Upper lobe of right lung (tissue), 1 donor: ENCODE results near the gene DPP6. TPM values are rescaled to one million over a fixed set of nuclear protein-coding genes. Genes with fewer than 3 reads are reported as not detected.

Source experiments
- ATAC-seq: fragments of 200-7000 bp; cut with Tn5 transposase; one replicate; pipeline ENCODE4 v1.9.1; 2020; ENCODE audit warnings: mild to moderate bottlenecking, moderate library complexity
- DNase-seq: peaks from one replicate; pipeline ENCODE4 v3.0.0-alpha.2; 2020
- H3K27ac ChIP-seq: fragments of 200-600 bp; one replicate; pipeline ENCODE4 v1.8.0; 2022
- H3K27me3 ChIP-seq: fragments of 200-600 bp; one replicate; pipeline ENCODE4 v1.8.0; 2022; ENCODE audit warnings: mild to moderate bottlenecking
- H3K36me3 ChIP-seq: fragments of 200-600 bp; one replicate; pipeline ENCODE4 v1.8.0; 2022
- H3K4me1 ChIP-seq: fragments of 200-600 bp; one replicate; pipeline ENCODE4 v1.8.0; 2022
- H3K4me3 ChIP-seq: fragments of 200-600 bp; one replicate; pipeline ENCODE4 v1.8.0; 2022; ENCODE audit warnings: mild to moderate bottlenecking
- H3K9me3 ChIP-seq: fragments of 200-600 bp; one replicate; pipeline ENCODE4 v1.8.0; 2022
- CTCF ChIP-seq: fragments of 200-600 bp; IDR thresholded peaks from one replicate; pipeline ENCODE4 v1.8.0; 2022; ENCODE audit warnings: antibody characterized with exemption
- intact Hi-C: fragments of 100-400 bp; cut with DNase I; formaldehyde crosslinking; loops from one replicate; pipeline ENCODE4 v1.11.0; 2022
- total RNA-seq: library from RNA; stranded (reverse); fragmentation: NEBNext Ultra II Directional; extraction: Animal tissue kit (Norgen Biotek cat#: 25700); gene quantifications from one replicate; pipeline ENCODE4 v1.2.1, GENCODE V29; 2021
- donor health status: DM: no; HTN: yes; CAD: no; lungs with severe emphysema.

DPP6 gene
- total RNA-seq, 1 donor from 2014 or later, result 1.6 TPM

- ATAC-seq, result no peak
- no peak overlapping the region for H3K4me3 ChIP-seq
- no peaks in the 10 kb centered on the region for H3K27me3 ChIP-seq
- TF ChIP-seq CTCF, result no peak
- no peaks in the 10 kb centered on the region for H3K4me1 ChIP-seq
- no peaks in the 10 kb centered on the region for H3K36me3 ChIP-seq
- no peak for DNase-seq
- no peak overlapping the region for H3K27ac ChIP-seq
- intact Hi-C loops, result no loop called here
- no peaks in the 10 kb centered on the region for H3K9me3 ChIP-seq
Measured at GRCh38 chr7:154877031-154877430, 824.8 kb downstream of the DPP6 start.

- intact Hi-C loops, result no loop called here
- ATAC-seq (peak; percentile 50), DNase-seq (no peak)
- no peak overlapping the region for H3K27ac ChIP-seq
- no peaks in the 10 kb centered on the region for H3K9me3 ChIP-seq
- H3K4me1 ChIP-seq, result no peaks in the 10 kb centered on the region
- no peaks in the 10 kb centered on the region for H3K27me3 ChIP-seq
- no peaks in the 10 kb centered on the region for H3K36me3 ChIP-seq
- no peak overlapping the region for H3K4me3 ChIP-seq
- TF ChIP-seq CTCF, result no peak
Measured at GRCh38 chr7:154879629-154880028, 827.4 kb downstream of the DPP6 start.

- no peaks in the 10 kb centered on the region for H3K27me3 ChIP-seq
- no peak for TF ChIP-seq CTCF
- no peak overlapping the region for H3K27ac ChIP-seq
- H3K36me3 ChIP-seq, result no peaks in the 10 kb centered on the region
- intact Hi-C loops, result no loop called here
- DNase-seq (no peak), ATAC-seq (no peak)
- H3K9me3 ChIP-seq, result no peaks in the 10 kb centered on the region
- H3K4me1 ChIP-seq, result no peaks in the 10 kb centered on the region
- H3K4me3 ChIP-seq, result no peak overlapping the region
Measured at GRCh38 chr7:154880513-154880912, 828.3 kb downstream of the DPP6 start.

- intact Hi-C loops, result no loop called here
- Histone ChIP-seq H3K27me3 (no peaks in the 10 kb centered on the region), H3K36me3 (no peaks in the 10 kb centered on the region), H3K27ac (no peak overlapping the region), H3K4me3 (no peak overlapping the region), H3K9me3 (no peaks in the 10 kb centered on the region), H3K4me1 (no peaks in the 10 kb centered on the region)
- ATAC-seq (no peak), DNase-seq (no peak)
- no peak for TF ChIP-seq CTCF
Measured at GRCh38 chr7:154881026-154881425, 828.8 kb downstream of the DPP6 start.

GRCh38 chr7:154881526-154881925 is 829.3 kb downstream of the DPP6 start:
- ATAC-seq, result no peak
- H3K4me1 ChIP-seq, result no peaks in the 10 kb centered on the region
- no peak overlapping the region for H3K4me3 ChIP-seq
- TF ChIP-seq CTCF, result no peak
- intact Hi-C loops, result no loop called here
- no peaks in the 10 kb centered on the region for H3K36me3 ChIP-seq
- no peaks in the 10 kb centered on the region for H3K9me3 ChIP-seq
- no peak overlapping the region for H3K27ac ChIP-seq
- no peak for DNase-seq
- H3K27me3 ChIP-seq, result no peaks in the 10 kb centered on the region

- Histone ChIP-seq H3K9me3 (no peaks in the 10 kb centered on the region), H3K36me3 (no peaks in the 10 kb centered on the region), H3K27ac (no peak overlapping the region), H3K4me3 (no peak overlapping the region), H3K27me3 (no peaks in the 10 kb centered on the region), H3K4me1 (no peaks in the 10 kb centered on the region)
- DNase-seq, result no peak
- intact Hi-C loops, result no loop called here
- ATAC-seq, result no peak
- TF ChIP-seq CTCF, result no peak
Measured at GRCh38 chr7:154882931-154883474, 830.8 kb downstream of the DPP6 start.
